ENCODE results near the gene STAT1. TPM values are rescaled to one million over a fixed set of nuclear protein-coding genes. Genes with fewer than 3 reads are reported as not detected.

Gene STAT1
- total RNA-seq, 1 donor, result 132 TPM

GRCh38 chr2:191043438-191043837 is 29.5 kb upstream of the STAT1 start:
- TF ChIP-seq CTCF (IDR thresholded peaks at IDR 0.05; ENCODE audit: insufficient read depth, low read depth, low read length), result no peak
- no peak overlapping the region for H3K4me3 ChIP-seq (ENCODE audit: low read depth, low read length)
- DNase-seq (ENCODE audit: low read depth), result no peak

GRCh38 chr2:191041418-191042161 is 27.6 kb upstream of the STAT1 start:
- no peak for TF ChIP-seq CTCF (IDR thresholded peaks at IDR 0.05; ENCODE audit: insufficient read depth, low read depth, low read length)

GRCh38 chr2:191039616-191040015 is 25.6 kb upstream of the STAT1 start:
- no peak for TF ChIP-seq CTCF (IDR thresholded peaks at IDR 0.05; ENCODE audit: insufficient read depth, low read depth, low read length)
- no peak for DNase-seq (ENCODE audit: low read depth)
- no peak overlapping the region for H3K4me3 ChIP-seq (ENCODE audit: low read depth, low read length)

More at GRCh38 chr2:191041418-191042161, 27.6 kb upstream of the STAT1 start:
- H3K4me3 ChIP-seq (ENCODE audit: low read depth, low read length), result no peak overlapping the region
- DNase-seq (ENCODE audit: low read depth), result peak; percentile 59

GRCh38 chr2:191038741-191039140 is 24.8 kb upstream of the STAT1 start:
- DNase-seq (ENCODE audit: low read depth), result no peak

GRCh38 chr2:191038241-191038725 is 24.3 kb upstream of the STAT1 start:
- no peak for TF ChIP-seq CTCF (IDR thresholded peaks at IDR 0.05; ENCODE audit: insufficient read depth, low read depth, low read length)
- peak; percentile 82 for DNase-seq (ENCODE audit: low read depth)

More at GRCh38 chr2:191038741-191039140, 24.8 kb upstream of the STAT1 start:
- no peak overlapping the region for H3K4me3 ChIP-seq (ENCODE audit: low read depth, low read length)
- TF ChIP-seq CTCF (IDR thresholded peaks at IDR 0.05; ENCODE audit: insufficient read depth, low read depth, low read length), result no peak

GRCh38 chr2:191037351-191037750 is 23.4 kb upstream of the STAT1 start:
- no peak for TF ChIP-seq CTCF (IDR thresholded peaks at IDR 0.05; ENCODE audit: insufficient read depth, low read depth, low read length)

More at GRCh38 chr2:191038241-191038725, 24.3 kb upstream of the STAT1 start:
- no peak overlapping the region for H3K4me3 ChIP-seq (ENCODE audit: low read depth, low read length)

More at GRCh38 chr2:191037351-191037750, 23.4 kb upstream of the STAT1 start:
- no peak overlapping the region for H3K4me3 ChIP-seq (ENCODE audit: low read depth, low read length)
- no peak for DNase-seq (ENCODE audit: low read depth)
